Lower leg skin (tissue), 3 donors: Measurements from ENCODE around the gene TRIM15.

Source experiments
- CTCF ChIP-seq, 3 donors: fragments of 450-650 bp; IDR thresholded peaks; one replicate each; pipeline ENCODE4 v1.5.1; 2016; ENCODE audit warnings: antibody characterized with exemption in 3 of 3, mild to moderate bottlenecking in 3 of 3, moderate library complexity in 2 of 3
- POLR2A ChIP-seq, 2 donors: fragments of 450-650 bp; IDR thresholded peaks; one replicate each; pipeline ENCODE4 v1.6.1; 2016 to 2017; ENCODE audit warnings: antibody characterized with exemption in 2 of 2, mild to moderate bottlenecking in 1 of 2, moderate library complexity in 1 of 2

DNA sequence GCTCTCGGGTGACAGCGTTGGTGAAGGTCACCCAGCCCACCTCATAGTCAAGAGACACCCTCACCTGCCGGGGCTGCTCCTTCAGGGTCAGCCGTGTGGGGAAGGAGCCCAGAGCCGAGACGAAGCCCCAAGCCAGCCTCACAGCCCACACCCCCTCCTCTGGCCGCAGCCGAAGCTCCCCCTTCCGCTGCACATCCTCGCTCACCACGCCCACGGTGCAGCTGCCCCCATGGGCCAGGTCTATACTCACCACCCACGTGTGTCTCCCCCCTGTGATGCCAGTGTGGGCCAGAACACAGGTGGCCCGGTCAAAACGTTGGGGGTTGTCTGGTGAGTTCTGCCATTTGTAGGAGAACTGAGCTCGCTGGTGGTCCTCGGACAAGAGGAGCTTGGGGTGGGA lies 9.3 kb upstream of the TRIM15 start:
- no peak for TF ChIP-seq POLR2A (IDR thresholded peaks at IDR 0.05)
- TF ChIP-seq CTCF (IDR thresholded peaks at IDR 0.05) = no peak
